ENCODE measurements around the gene TOMM40. TPM values are rescaled to one million over a fixed set of nuclear protein-coding genes. Genes with fewer than 3 reads are reported as not detected.

TOMM40 gene
- total RNA-seq, 2 experiments from 2014 or later = 25.4 to 26.8 TPM

- Histone ChIP-seq H3K27ac (ENCODE audit: low read depth in 1 of 2, low read length in 2 of 2) (no peak overlapping the region), H3K4me1 (ENCODE audit: insufficient read depth, low read length) (peaks cover 17% of the 10 kb centered on the region), H3K4me3 (ENCODE audit: low read length) (no peak overlapping the region), H3K9me3 (ENCODE audit: control insufficient read depth in 1 of 2, insufficient read depth in 1 of 2, low read length in 2 of 2) (peaks cover 0 to 5% of the 10 kb centered on the region in 2 experiments), H3K27me3 (ENCODE audit: control insufficient read depth in 1 of 2, insufficient read depth in 2 of 2, low read length in 2 of 2) (peaks cover 18 to 31% of the 10 kb centered on the region in 2 experiments), H3K36me3 (ENCODE audit: insufficient read depth, low read length) (peaks cover 28% of the 10 kb centered on the region)
- Mint-ChIP-seq H3K4me1 (ENCODE audit: low read depth) (peaks cover 7% of the 10 kb centered on the region), H3K9me3 (no peaks in the 10 kb centered on the region), H3K27me3 (peaks cover 30% of the 10 kb centered on the region), H3K27ac (no peak overlapping the region), H3K36me3 (ENCODE audit: low read depth) (peaks cover 33% of the 10 kb centered on the region), H3K4me3 (no peak overlapping the region)
- no peak for DNase-seq
- TF ChIP-seq CTCF (IDR thresholded peaks at IDR 0.05) = no peak
- no peak for ATAC-seq (ENCODE audit: poor library complexity)
- ChIA-PET CTCF (interaction anchor here (0.9 to 3.2 kb wide), 3 partner anchors 9 to 155 kb away, joined by 3 to 13 read pairs (median 3); no protein-coding TSS in a partner anchor), POLR2A (no interaction called here)
- intact Hi-C loops (cut with DNase I, micrococcal nuclease) = loop anchor here in 1 of 2 experiments (5.0 kb wide), 2 partner anchors 283 to 343 kb away; partner anchors contain the start of gene EXOC3L2
These were observed 13.5 kb downstream of the TOMM40 start for GRCh38 chr19:44904426-44904994.

- ChIA-PET CTCF (interaction anchor here (1.0 to 3.2 kb wide), 4 partner anchors 10 to 154 kb away, joined by 3 to 13 read pairs (median 4); no protein-coding TSS in a partner anchor), POLR2A (interaction anchor here (1.3 kb wide), 1 partner anchor 15 kb away, joined by 5 read pairs; the partner anchor contains the start of gene TOMM40)
- Mint-ChIP-seq H3K9me3 (no peaks in the 10 kb centered on the region), H3K4me3 (no peak within 1 kb of the TSS), H3K27me3 (peaks cover 38% of the 10 kb centered on the region), H3K27ac (no peak within 1 kb of the TSS), H3K4me1 (ENCODE audit: low read depth) (peaks cover 7% of the 10 kb centered on the region), H3K36me3 (ENCODE audit: low read depth) (peaks cover 22% of the 10 kb centered on the region)
- Histone ChIP-seq H3K36me3 (ENCODE audit: insufficient read depth, low read length) (peaks cover 17% of the 10 kb centered on the region), H3K4me3 (ENCODE audit: low read length) (no peak within 1 kb of the TSS), H3K9me3 (ENCODE audit: control insufficient read depth in 1 of 2, insufficient read depth in 1 of 2, low read length in 2 of 2) (peaks cover 0 to 5% of the 10 kb centered on the region in 2 experiments), H3K4me1 (ENCODE audit: insufficient read depth, low read length) (peaks cover 17% of the 10 kb centered on the region), H3K27ac (ENCODE audit: low read depth in 1 of 2, low read length in 2 of 2) (no peak within 1 kb of the TSS), H3K27me3 (ENCODE audit: control insufficient read depth in 1 of 2, insufficient read depth in 2 of 2, low read length in 2 of 2) (peaks cover 18 to 31% of the 10 kb centered on the region in 2 experiments)
- ATAC-seq (ENCODE audit: poor library complexity) (no peak), DNase-seq (no peak)
- TF ChIP-seq CTCF (IDR thresholded peaks at IDR 0.05) = no peak
- intact Hi-C loops (cut with DNase I, micrococcal nuclease) = no loop called here
These were observed 14.5 kb downstream of the TOMM40 start, which contains the start of gene APOE for GRCh38 chr19:44905437-44906160. Gene APOE, plus strand, starts transcription at chr19:44905796. Its CDS starts 829 bp downstream, at chr19:44906625.

DNA sequence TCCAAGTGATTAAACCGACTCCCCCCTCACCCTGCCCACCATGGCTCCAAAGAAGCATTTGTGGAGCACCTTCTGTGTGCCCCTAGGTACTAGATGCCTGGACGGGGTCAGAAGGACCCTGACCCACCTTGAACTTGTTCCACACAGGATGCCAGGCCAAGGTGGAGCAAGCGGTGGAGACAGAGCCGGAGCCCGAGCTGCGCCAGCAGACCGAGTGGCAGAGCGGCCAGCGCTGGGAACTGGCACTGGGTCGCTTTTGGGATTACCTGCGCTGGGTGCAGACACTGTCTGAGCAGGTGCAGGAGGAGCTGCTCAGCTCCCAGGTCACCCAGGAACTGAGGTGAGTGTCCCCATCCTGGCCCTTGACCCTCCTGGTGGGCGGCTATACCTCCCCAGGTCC, 16.6 kb downstream of the TOMM40 start:
- CTCF ChIA-PET = no interaction called here
- Mint-ChIP-seq H3K4me1 (ENCODE audit: low read depth) (peaks cover 7% of the 10 kb centered on the region), H3K4me3 (no peak overlapping the region), H3K27ac (no peak overlapping the region), H3K36me3 (ENCODE audit: low read depth) (peaks cover 8% of the 10 kb centered on the region), H3K9me3 (no peaks in the 10 kb centered on the region), H3K27me3 (peaks cover 50% of the 10 kb centered on the region)
- ATAC-seq (ENCODE audit: poor library complexity) (no peak), DNase-seq (no peak)
- intact Hi-C loops (cut with DNase I, micrococcal nuclease) = no loop called here
- H3K9me3 ChIP-seq (ENCODE audit: control insufficient read depth in 1 of 2, insufficient read depth in 1 of 2, low read length in 2 of 2) = peaks cover 0 to 5% of the 10 kb centered on the region in 2 experiments
- H3K4me1 ChIP-seq (ENCODE audit: insufficient read depth, low read length) = peaks cover 17% of the 10 kb centered on the region
- no peak overlapping the region for H3K4me3 ChIP-seq (ENCODE audit: low read length)
- peaks cover 9% of the 10 kb centered on the region for H3K36me3 ChIP-seq (ENCODE audit: insufficient read depth, low read length)
- H3K27ac ChIP-seq (ENCODE audit: low read depth in 1 of 2, low read length in 2 of 2) = no peak overlapping the region
- H3K27me3 ChIP-seq (ENCODE audit: control insufficient read depth in 1 of 2, insufficient read depth in 2 of 2, low read length in 2 of 2) = peaks cover 25 to 31% of the 10 kb centered on the region in 2 experiments
- POLR2A ChIA-PET = interaction anchor here (1.6 kb wide), 1 partner anchor 94 kb away, joined by 3 read pairs; no protein-coding TSS in a partner anchor
- TF ChIP-seq CTCF (IDR thresholded peaks at IDR 0.05) = no peak
